HG03045 (cell line): ENCODE measurements around the gene POLR2C.
"Not testable (repeated sequence)": the region's sequence is repeated elsewhere in the genome, so short reads cannot be mapped to it uniquely, and the experiment has no call there.

Source experiments
- ATAC-seq: cut with Tn5 transposase; IDR thresholded peaks from one replicate; pipeline ENCODE4 v1.9.1; 2021; ENCODE audit warnings: mild to moderate bottlenecking, moderate library complexity; ENCODE audit not compliant: unreplicated experiment

The POLR2C gene

GRCh38 chr16:57462209-57462977 is at the start of gene POLR2C:
POLR2C (plus strand) TSS chr16:57462679; CDS start chr16:57462725, 46 bp downstream.
- ATAC-seq, result peak; percentile 89

GRCh38 chr16:57413301-57413730 is 49.2 kb upstream of the POLR2C start:
- peak; percentile 44 for ATAC-seq

GRCh38 chr16:57413733-57414132 is 48.7 kb upstream of the POLR2C start:
- no peak for ATAC-seq

GRCh38 chr16:57416084-57416483 is 46.4 kb upstream of the POLR2C start:
- no peak for ATAC-seq

- no peak for ATAC-seq
These were observed 43.0 kb upstream of the POLR2C start for GRCh38 chr16:57419506-57419905.

- ATAC-seq, result no peak
These were observed 40.2 kb upstream of the POLR2C start for GRCh38 chr16:57422026-57422944.

GRCh38 chr16:57423152-57423551 is 39.3 kb upstream of the POLR2C start:
- no peak for ATAC-seq

- ATAC-seq, result no peak
These were observed 37.9 kb upstream of the POLR2C start for GRCh38 chr16:57424583-57424982.

- no peak for ATAC-seq
These were observed 36.1 kb upstream of the POLR2C start for GRCh38 chr16:57426356-57426755.

GRCh38 chr16:57427307-57427706 is 35.2 kb upstream of the POLR2C start:
- no peak for ATAC-seq

GRCh38 chr16:57427824-57428223 is 34.7 kb upstream of the POLR2C start:
- no peak for ATAC-seq

- ATAC-seq, result no peak
These were observed 31.5 kb upstream of the POLR2C start for GRCh38 chr16:57430955-57431354.

- ATAC-seq, result no peak
These were observed 30.0 kb upstream of the POLR2C start for GRCh38 chr16:57432505-57432904.

GRCh38 chr16:57432989-57433388 is 29.5 kb upstream of the POLR2C start:
- no peak for ATAC-seq

GRCh38 chr16:57434003-57434402 is 28.5 kb upstream of the POLR2C start:
- no peak for ATAC-seq

GRCh38 chr16:57435838-57436237 is 26.6 kb upstream of the POLR2C start:
- no peak for ATAC-seq

- not testable (repeated sequence) for ATAC-seq
These were observed 22.5 kb upstream of the POLR2C start for GRCh38 chr16:57439947-57440346.

- not testable (repeated sequence) for ATAC-seq
These were observed 21.9 kb upstream of the POLR2C start for GRCh38 chr16:57440551-57440950.

GRCh38 chr16:57444711-57445110 is 17.8 kb upstream of the POLR2C start:
- no peak for ATAC-seq

- ATAC-seq, result no peak
These were observed 17.0 kb upstream of the POLR2C start for GRCh38 chr16:57445510-57445909.

GRCh38 chr16:57446531-57447185 is 15.8 kb upstream of the POLR2C start:
- peak; percentile 33 for ATAC-seq
